Lower lobe of right lung (tissue), 2 donors: Measurements from ENCODE around the gene SHISAL1. TPM values are rescaled to one million over a fixed set of nuclear protein-coding genes. Genes with fewer than 3 reads are reported as not detected.

Experiments used
- ATAC-seq, 2 donors: fragments of 200-7000 bp; cut with Tn5 transposase; one replicate each; pipeline ENCODE4 v1.9.1; 2020 to 2022; ENCODE audit warnings: mild to moderate bottlenecking in 2 of 2, moderate library complexity in 2 of 2
- DNase-seq: peaks from one replicate; pipeline ENCODE4 v3.0.0-alpha.2; 2020
- H3K27ac ChIP-seq: fragments of 200-600 bp; one replicate; pipeline ENCODE4 v1.8.0; 2022
- H3K27me3 ChIP-seq: fragments of 200-600 bp; one replicate; pipeline ENCODE4 v1.8.0; 2022; ENCODE audit warnings: low read depth
- H3K36me3 ChIP-seq: fragments of 200-600 bp; one replicate; pipeline ENCODE4 v1.8.0; 2022; ENCODE audit warnings: mild to moderate bottlenecking
- H3K4me1 ChIP-seq: fragments of 200-600 bp; one replicate; pipeline ENCODE4 v1.8.0; 2022
- H3K4me3 ChIP-seq: fragments of 200-600 bp; one replicate; pipeline ENCODE4 v1.8.0; 2022; ENCODE audit warnings: mild to moderate bottlenecking
- H3K9me3 ChIP-seq: fragments of 200-600 bp; one replicate; pipeline ENCODE4 v1.8.0; 2022
- CTCF ChIP-seq: fragments of 200-600 bp; IDR thresholded peaks from one replicate; pipeline ENCODE4 v1.8.0; 2022; ENCODE audit warnings: antibody characterized with exemption, mild to moderate bottlenecking
- intact Hi-C: fragments of 100-400 bp; cut with DNase I; formaldehyde crosslinking; loops from one replicate; pipeline ENCODE4 v1.11.0; 2022
- total RNA-seq: library from RNA; stranded (reverse); fragmentation: NEBNext Ultra II Directional; extraction: Animal tissue kit (Norgen Biotek cat#: 25700); gene quantifications from one replicate; pipeline ENCODE4 v1.2.1, GENCODE V29; 2021
- donor health status: DM: no; HTN: yes; CAD: no; lungs with severe emphysema.

Gene SHISAL1
- total RNA-seq, 1 donor from 2014 or later, result 0.32 TPM

GRCh38 chr22:44348971-44349560 lies 36.3 kb upstream of the SHISAL1 start:
- intact Hi-C loops, result no loop called here
- Histone ChIP-seq H3K27me3 (peaks cover 11% of the 10 kb centered on the region), H3K9me3 (no peaks in the 10 kb centered on the region), H3K4me3 (no peak overlapping the region), H3K27ac (no peak overlapping the region), H3K4me1 (no peaks in the 10 kb centered on the region), H3K36me3 (no peaks in the 10 kb centered on the region)
- DNase-seq (no peak), ATAC-seq (no peak)
- TF ChIP-seq CTCF, result no peak

GRCh38 chr22:44347549-44347948 lies 34.8 kb upstream of the SHISAL1 start:
- DNase-seq (no peak), ATAC-seq (no peak)
- Histone ChIP-seq H3K4me1 (no peaks in the 10 kb centered on the region), H3K27me3 (peaks cover 11% of the 10 kb centered on the region), H3K27ac (no peak overlapping the region), H3K9me3 (no peaks in the 10 kb centered on the region), H3K4me3 (no peak overlapping the region), H3K36me3 (no peaks in the 10 kb centered on the region)
- TF ChIP-seq CTCF, result no peak
- intact Hi-C loops, result no loop called here

GRCh38 chr22:44347080-44347479 lies 34.3 kb upstream of the SHISAL1 start:
- intact Hi-C loops, result no loop called here
- no peaks in the 10 kb centered on the region for H3K36me3 ChIP-seq

GRCh38 chr22:44345872-44346271 lies 33.1 kb upstream of the SHISAL1 start:
- Histone ChIP-seq H3K27ac (no peak overlapping the region), H3K36me3 (no peaks in the 10 kb centered on the region), H3K4me3 (no peak overlapping the region), H3K4me1 (peaks cover 9% of the 10 kb centered on the region), H3K9me3 (no peaks in the 10 kb centered on the region), H3K27me3 (peaks cover 11% of the 10 kb centered on the region)
- no peak for TF ChIP-seq CTCF
- intact Hi-C loops, result no loop called here
- DNase-seq (no peak), ATAC-seq (no peak)

More at GRCh38 chr22:44347080-44347479, 34.3 kb upstream of the SHISAL1 start:
- DNase-seq (no peak), ATAC-seq (no peak)
- Histone ChIP-seq H3K27me3 (peaks cover 11% of the 10 kb centered on the region), H3K27ac (no peak overlapping the region), H3K9me3 (no peaks in the 10 kb centered on the region), H3K4me1 (peaks cover 1% of the 10 kb centered on the region), H3K4me3 (no peak overlapping the region)
- no peak for TF ChIP-seq CTCF

- Histone ChIP-seq H3K4me3 (no peak overlapping the region), H3K27ac (no peak overlapping the region), H3K9me3 (no peaks in the 10 kb centered on the region), H3K27me3 (peaks cover 11% of the 10 kb centered on the region), H3K36me3 (no peaks in the 10 kb centered on the region), H3K4me1 (peaks cover 9% of the 10 kb centered on the region)
- intact Hi-C loops, result no loop called here
- ATAC-seq (no peak), DNase-seq (no peak)
- TF ChIP-seq CTCF, result no peak
Measured at GRCh38 chr22:44344407-44344806, 31.7 kb upstream of the SHISAL1 start.
